GM23338 (cell line): Measurements from ENCODE around the gene PARP11. TPM values are rescaled to one million over a fixed set of nuclear protein-coding genes. Genes with fewer than 3 reads are reported as not detected.

Source experiments
- ATAC-seq: fragments of 200-7000 bp; cut with Tn5 transposase; 3 replicates; pipeline ENCODE4 v1.9.1; 2020
- DNase-seq: peaks from one replicate; pipeline ENCODE4 v3.0.0-alpha.2; 2015; ENCODE audit warnings: low spot score
- H2AFZ ChIP-seq: fragments of 200-600 bp; sonication (generic); 2 replicates; pipeline ENCODE4 v1.8.0; 2016; ENCODE audit warnings: antibody characterized with exemption, mild to moderate bottlenecking, moderate library complexity
- H3F3A ChIP-seq: fragments of 200-600 bp; sonication (generic); replicated peaks from 2 replicates; pipeline ENCODE4 v1.8.0; 2017; ENCODE audit warnings: antibody characterized with exemption, mixed run types, low read depth
- H3K27ac ChIP-seq: fragments of 200-600 bp; sonication (generic); 2 replicates; pipeline ENCODE4 v1.6.1; 2016; ENCODE audit warnings: low read depth
- H3K27me3 ChIP-seq: fragments of 200-600 bp; sonication (generic); 2 replicates; pipeline ENCODE4 v1.8.0; 2016; ENCODE audit warnings: mild to moderate bottlenecking, mixed run types, moderate library complexity; ENCODE audit not compliant: insufficient read depth
- H3K36me3 ChIP-seq: fragments of 200-600 bp; sonication (generic); 2 replicates; pipeline ENCODE4 v1.8.0; 2016; ENCODE audit warnings: mild to moderate bottlenecking; ENCODE audit not compliant: insufficient read depth
- H3K4me1 ChIP-seq: fragments of 200-600 bp; sonication (generic); 2 replicates; pipeline ENCODE4 v1.8.0; 2016; ENCODE audit warnings: mild to moderate bottlenecking, moderate library complexity; ENCODE audit not compliant: insufficient read depth
- H3K4me2 ChIP-seq: fragments of 200-600 bp; sonication (generic); 2 replicates; pipeline ENCODE4 v1.7.1; 2017; ENCODE audit warnings: mixed run types
- H3K4me3 ChIP-seq: fragments of 200-600 bp; sonication (generic); 2 replicates; pipeline ENCODE4 v1.6.1; 2016; ENCODE audit warnings: mixed run types
- H3K79me2 ChIP-seq: fragments of 200-600 bp; sonication (generic); replicated peaks from 2 replicates; pipeline ENCODE4 v1.8.0; 2017; ENCODE audit warnings: mild to moderate bottlenecking; ENCODE audit not compliant: insufficient read depth
- H3K9me2 ChIP-seq: fragments of 200-600 bp; sonication (generic); 2 replicates; pipeline ENCODE4 v1.8.0; 2017; ENCODE audit not compliant: insufficient read depth
- H4K20me1 ChIP-seq: fragments of 200-600 bp; sonication (generic); replicated peaks from 2 replicates; pipeline ENCODE4 v1.8.0; 2017; ENCODE audit warnings: mild to moderate bottlenecking; ENCODE audit not compliant: insufficient read depth
- H3K27ac Mint-ChIP-seq: 2 replicates; pipeline ENCODE4 v1.8.0; 2020; ENCODE audit warnings: inconsistent platforms, mild to moderate bottlenecking, moderate library complexity, mixed read lengths
- H3K27me3 Mint-ChIP-seq: 3 replicates; pipeline ENCODE4 v1.8.0; 2022; ENCODE audit warnings: low read depth, mild to moderate bottlenecking, moderate library complexity, mixed read lengths, inconsistent platforms; ENCODE audit not compliant: insufficient read depth, poor library complexity
- H3K36me3 Mint-ChIP-seq: 3 replicates; pipeline ENCODE4 v1.8.0; 2021; ENCODE audit warnings: low read depth, mild to moderate bottlenecking, inconsistent platforms, moderate library complexity, mixed read lengths
- H3K4me1 Mint-ChIP-seq: 3 replicates; pipeline ENCODE4 v1.8.0; 2020; ENCODE audit warnings: mild to moderate bottlenecking, inconsistent platforms, mixed read lengths
- H3K4me3 Mint-ChIP-seq: 3 replicates; pipeline ENCODE4 v1.8.0; 2021; ENCODE audit warnings: moderate library complexity, mild to moderate bottlenecking, inconsistent platforms, mixed read lengths
- H3K9me3 Mint-ChIP-seq: 3 replicates; pipeline ENCODE4 v1.8.0; 2020; ENCODE audit warnings: moderate library complexity, mild to moderate bottlenecking, inconsistent platforms, mixed read lengths
- CTCF ChIP-seq, 2 experiments: fragments of 200-600 bp in 1 of 2; sonication (generic) in 1 of 2; conservative IDR thresholded peaks; 2 replicates each; pipeline versions ENCODE4 v1.5.1 to v1.6.1; 2016 to 2017; ENCODE audit warnings: antibody characterized with exemption in 2 of 2, low read depth in 2 of 2, mild to moderate bottlenecking in 2 of 2, moderate library complexity in 1 of 2
- ETS1 ChIP-seq: IDR thresholded peaks from 2 replicates; pipeline ENCODE4 v1.6.1; 2016; ENCODE audit warnings: antibody characterized with exemption
- EZH2 ChIP-seq: fragments of 200-600 bp; sonication (generic); IDR thresholded peaks from one replicate; pipeline ENCODE4 v1.8.0; 2017; ENCODE audit warnings: antibody characterized with exemption, mild to moderate bottlenecking, low read depth; ENCODE audit not compliant: unreplicated experiment
- JUNB ChIP-seq: IDR thresholded peaks from one replicate; pipeline ENCODE4 v1.6.1; 2016; ENCODE audit warnings: antibody characterized with exemption; ENCODE audit not compliant: unreplicated experiment
- POLR2AphosphoS5 ChIP-seq: IDR thresholded peaks from 2 replicates; pipeline ENCODE4 v1.6.1; 2016; ENCODE audit warnings: antibody characterized with exemption, low read depth
- REST ChIP-seq: IDR thresholded peaks from one replicate; pipeline ENCODE4 v1.6.1; 2018; ENCODE audit warnings: antibody characterized with exemption; ENCODE audit not compliant: unreplicated experiment
- STAT1 ChIP-seq: IDR thresholded peaks from one replicate; pipeline ENCODE4 v1.6.1; 2016; ENCODE audit warnings: antibody characterized with exemption; ENCODE audit not compliant: unreplicated experiment
- ZNF331 ChIP-seq: fragments of 250-450 bp; sonication (Bioruptor Pico); IDR thresholded peaks from 2 replicates; pipeline ENCODE4 v1.5.0; 2020; ENCODE audit warnings: low read depth, mild to moderate bottlenecking, moderate library complexity
- polyA plus RNA-seq: library from polyadenylated mRNA; unstranded; fragments of >200 nt; fragmentation: Nextera tagmentation; extraction: Ambion mirVana; gene quantifications from 2 replicates; pipeline ENCODE4 v1.2.1, GENCODE V29; 2016
- total RNA-seq: library from RNA; depleted of rRNA; stranded (reverse); fragments of >200 nt; shearing (Covaris generic); gene quantifications from 2 replicates; pipeline ENCODE4 v1.2.3, GENCODE V29; 2014

Gene PARP11
- total and polyA plus RNA-seq, 2 experiments from 2014 or later, result 4.8 to 11.5 TPM

- TF ChIP-seq ETS1 (no peak), ZNF331 (CRISPR knock-in tag) (no peak), STAT1 (no peak), EZH2 (no peak), JUNB (no peak), POLR2AphosphoS5 (no peak)
Measured at GRCh38 chr12:3888659-3889058, 15.5 kb upstream of the PARP11 start (continued).

- H3K4me1 ChIP-seq, result peaks cover 11% of the 10 kb centered on the region; the same call in 1 of the 2 replicates
- H3K9me2 ChIP-seq, result no peaks in the 10 kb centered on the region
- Mint-ChIP-seq H3K27ac (no peak overlapping the region), H3K27me3 (peaks cover 2% of the 10 kb centered on the region), H3K36me3 (no peaks in the 10 kb centered on the region), H3K9me3 (no peaks in the 10 kb centered on the region), H3K4me3 (no peak overlapping the region), H3K4me1 (peaks cover 13% of the 10 kb centered on the region)
- H4K20me1 ChIP-seq, result no peaks in the 10 kb centered on the region
- no peak overlapping the region for H3K4me2 ChIP-seq
- ATAC-seq (no peak; the same call in 2 of the 3 replicates), DNase-seq (peak; percentile 75)
- no peak overlapping the region for H3K27ac ChIP-seq
- H3K4me3 ChIP-seq, result no peak overlapping the region
- no peak overlapping the region for H2AFZ ChIP-seq
- no peaks in the 10 kb centered on the region for H3K79me2 ChIP-seq
- H3K36me3 ChIP-seq, result no peaks in the 10 kb centered on the region
- no peaks in the 10 kb centered on the region for H3K27me3 ChIP-seq
- TF ChIP-seq JUNB (no peak), CTCF (conservative IDR thresholded peaks at IDR 0.05; ENCODE audit: low read depth in 2 of 2) (peak; percentile 83 to 95), STAT1 (no peak), ZNF331 (CRISPR knock-in tag) (no peak), REST (no peak)
- H3F3A ChIP-seq, result no peaks in the 10 kb centered on the region
Measured at GRCh38 chr12:3885277-3886094, 12.3 kb upstream of the PARP11 start.
